ENCODE data around the gene RERE.
"Not testable (repeated sequence)": the region's sequence is repeated elsewhere in the genome, so short reads cannot be mapped to it uniquely, and the experiment has no call there.

RERE gene

GRCh38 chr1:8380310-8380709, 437.1 kb downstream of the RERE start:
- DNase-seq (ENCODE audit: low read depth in 2 of 2) = not testable (repeated sequence)

- DNase-seq (ENCODE audit: low read depth in 2 of 2) = no peak
Measured at GRCh38 chr1:8379513-8380186, 437.8 kb downstream of the RERE start.

DNA sequence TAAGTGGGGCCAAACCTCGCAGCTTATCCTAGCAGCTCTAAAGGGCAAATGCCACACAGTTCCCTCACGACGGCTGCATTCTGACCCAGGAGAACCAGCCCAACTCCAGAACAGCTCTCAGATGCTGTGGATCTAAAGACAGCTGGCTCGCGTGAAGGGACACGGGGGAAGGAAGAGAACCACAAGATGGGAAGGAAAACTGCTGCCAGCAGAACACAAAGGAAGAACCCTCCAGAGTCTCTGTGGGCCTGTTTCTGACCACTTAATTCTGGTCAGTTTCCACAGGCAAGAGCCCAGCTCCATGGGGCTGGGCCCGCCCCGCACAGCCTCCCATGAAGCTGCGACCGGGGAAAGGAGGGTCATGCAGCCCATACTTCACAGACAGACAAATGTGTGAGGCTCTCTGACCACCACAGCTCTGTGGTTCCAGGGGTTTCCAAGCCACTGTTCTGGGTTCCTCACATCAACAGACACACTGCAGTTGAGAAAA, 438.4 kb downstream of the RERE start:
- no peak for DNase-seq (ENCODE audit: low read depth in 2 of 2)

DNA sequence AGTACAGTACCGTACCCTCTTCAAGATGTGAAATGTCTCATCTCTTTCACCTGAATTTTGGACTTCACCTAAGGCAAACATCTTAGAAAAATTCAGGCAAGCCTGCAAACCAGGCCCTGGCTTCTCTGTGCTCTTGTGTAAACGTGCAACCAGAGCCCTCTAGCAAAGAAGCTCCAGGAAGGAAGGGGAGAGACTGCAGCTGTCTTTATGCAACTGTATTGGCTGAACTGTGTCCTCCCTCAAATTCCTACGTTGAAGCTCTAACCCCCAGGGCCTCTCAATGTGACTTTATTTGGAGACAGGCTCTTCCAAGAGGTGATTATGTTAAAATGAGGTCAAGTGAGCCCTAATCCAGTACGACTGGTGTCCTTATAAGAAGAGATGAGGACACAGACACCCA, 439.3 kb downstream of the RERE start:
- DNase-seq (ENCODE audit: low read depth in 2 of 2) = no peak

DNA sequence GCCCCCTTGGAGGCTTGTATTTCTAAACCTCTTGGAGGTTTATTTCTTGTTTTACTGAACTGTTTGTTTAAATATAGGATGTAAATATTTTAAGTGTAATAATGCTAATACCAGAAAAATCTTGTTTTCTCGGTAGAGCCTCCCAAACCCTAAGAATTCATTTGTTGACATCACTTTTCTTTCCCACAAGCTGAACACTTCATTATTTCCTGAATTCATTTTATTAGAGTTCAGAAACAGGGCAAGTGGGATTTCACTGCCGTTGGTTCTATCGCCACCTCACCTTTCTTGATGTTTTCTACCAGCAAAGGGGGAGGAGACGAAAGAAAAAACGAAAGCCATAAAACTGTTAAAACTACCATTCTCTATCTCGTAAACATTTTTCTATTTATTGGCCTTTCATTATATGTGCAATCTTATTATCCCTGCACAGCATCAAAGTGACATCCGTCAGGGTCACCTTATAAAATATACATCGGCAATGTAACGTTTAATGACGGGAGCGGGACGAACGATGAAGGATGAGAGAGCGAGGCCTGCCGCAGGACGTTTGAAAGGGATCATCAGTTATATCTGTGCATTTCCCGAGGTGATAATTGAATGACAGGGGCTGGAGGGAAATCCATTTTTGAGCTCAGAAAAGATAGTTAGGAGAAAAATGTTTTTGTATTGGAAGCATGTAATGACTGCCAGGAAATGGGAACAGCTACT, 440.0 kb downstream of the RERE start:
- no peak for DNase-seq (ENCODE audit: low read depth in 2 of 2)

DNA sequence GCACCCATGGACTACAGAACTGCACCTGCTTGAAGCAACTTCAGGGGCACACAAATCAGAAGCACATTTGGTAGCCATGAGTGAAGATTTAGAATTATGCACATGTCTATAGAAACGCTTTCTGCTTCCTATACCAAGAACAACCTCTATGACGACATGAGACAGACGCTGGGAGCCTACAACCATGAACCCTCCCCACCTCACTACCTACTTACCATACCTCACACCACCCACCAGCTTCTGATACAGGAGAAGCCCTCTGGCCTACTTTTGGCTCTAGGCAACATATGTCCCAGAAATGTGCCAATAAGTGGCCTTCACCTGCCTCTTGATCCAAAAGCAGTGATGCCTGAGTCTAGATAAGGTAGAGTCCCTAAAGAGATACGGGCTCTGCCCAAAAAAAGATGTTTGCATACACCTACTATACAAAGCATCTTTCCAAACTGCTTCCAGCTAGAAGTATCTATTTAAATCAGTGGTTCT, 441.0 kb downstream of the RERE start:
- DNase-seq (ENCODE audit: low read depth in 2 of 2) = no peak

GRCh38 chr1:8374812-8375211, 442.6 kb downstream of the RERE start:
- no peak for DNase-seq (ENCODE audit: low read depth in 2 of 2)

DNA sequence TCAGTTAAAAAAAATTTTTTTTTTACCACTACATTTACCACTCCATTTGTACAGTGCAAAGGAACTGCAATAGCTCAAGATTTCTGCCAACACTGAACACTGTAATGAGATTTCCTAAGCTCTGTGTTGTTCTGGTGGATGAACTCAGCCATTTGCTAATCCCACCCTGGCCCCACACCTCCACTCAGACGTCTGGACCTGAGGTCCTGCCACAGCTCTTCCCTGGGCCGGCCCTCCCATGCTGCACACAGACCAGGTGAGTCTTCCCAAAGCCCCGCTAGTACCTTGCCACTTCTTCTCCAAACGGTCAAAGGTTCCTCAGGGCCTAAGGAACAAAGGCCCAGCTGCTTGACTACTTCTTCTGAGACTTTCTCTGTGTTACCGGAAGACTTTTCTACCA, 443.1 kb downstream of the RERE start:
- no peak for DNase-seq (ENCODE audit: low read depth in 2 of 2)

GRCh38 chr1:8373581-8374241, 443.7 kb downstream of the RERE start:
- peak in 1 of 2 experiments; percentile 42 for DNase-seq (ENCODE audit: low read depth in 2 of 2)

- DNase-seq (ENCODE audit: low read depth in 2 of 2) = no peak
Measured at GRCh38 chr1:8373125-8373524, 444.3 kb downstream of the RERE start.

GRCh38 chr1:8371372-8371991, 446.0 kb downstream of the RERE start:
- no peak for DNase-seq (ENCODE audit: low read depth in 2 of 2)

DNA sequence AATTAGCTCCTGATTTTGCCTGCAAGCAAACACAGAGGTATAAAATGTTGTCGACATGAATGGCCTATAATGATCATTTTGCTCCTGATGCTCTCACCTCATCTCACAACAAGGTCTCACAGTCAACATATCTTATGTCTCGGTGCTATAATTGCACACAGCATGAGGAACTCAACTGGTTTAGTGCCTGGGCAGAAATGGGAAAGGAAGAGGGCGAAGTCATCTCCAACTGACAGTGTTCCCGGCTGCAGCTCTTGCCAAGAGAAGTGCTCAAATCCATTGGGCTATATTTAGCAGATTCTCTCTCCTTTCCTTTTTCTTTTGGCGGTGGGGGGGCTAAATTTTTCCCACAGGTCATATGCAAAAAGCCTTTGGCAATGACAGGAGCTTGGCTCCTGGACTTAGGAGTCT, 446.5 kb downstream of the RERE start:
- DNase-seq (ENCODE audit: low read depth in 2 of 2) = no peak

DNA sequence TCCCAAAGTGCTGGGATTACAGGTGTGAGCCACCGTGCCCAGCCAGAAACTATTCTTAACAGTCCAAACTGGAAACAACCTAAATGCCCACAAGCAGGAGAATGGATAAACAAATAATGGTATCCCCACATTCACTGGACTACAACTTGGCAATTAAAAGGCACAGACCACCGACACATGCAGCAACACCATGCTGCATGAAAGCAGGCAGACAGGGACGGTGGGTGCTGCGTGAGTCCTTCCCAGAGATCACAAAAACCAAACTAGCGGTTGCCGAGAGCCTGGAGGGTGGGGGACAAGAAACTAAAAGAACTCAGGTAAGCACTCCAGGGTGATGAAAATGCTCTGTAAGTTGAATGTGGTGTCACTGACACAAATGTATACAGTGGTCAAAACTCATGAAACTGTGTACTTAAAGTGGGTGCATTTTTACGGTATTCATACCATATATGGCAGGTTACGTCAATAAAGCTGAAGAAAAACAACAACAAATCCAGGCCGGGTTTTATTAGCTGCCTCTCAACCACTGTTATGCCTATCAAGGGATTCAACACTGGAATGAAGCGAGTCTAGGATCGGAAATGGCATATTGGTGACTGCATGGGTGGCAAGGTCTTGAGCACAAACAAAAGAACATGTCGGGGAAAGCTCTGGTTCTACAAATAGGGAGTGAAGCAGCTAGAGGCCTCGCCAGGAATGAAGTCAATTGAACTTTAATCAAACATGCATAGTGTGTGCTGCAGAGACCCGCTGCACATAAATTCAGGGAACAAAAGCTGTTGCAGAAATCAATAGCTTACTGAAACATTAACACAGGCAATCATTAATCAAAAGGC, 447.2 kb downstream of the RERE start:
- no peak for DNase-seq (ENCODE audit: low read depth in 2 of 2)

DNA sequence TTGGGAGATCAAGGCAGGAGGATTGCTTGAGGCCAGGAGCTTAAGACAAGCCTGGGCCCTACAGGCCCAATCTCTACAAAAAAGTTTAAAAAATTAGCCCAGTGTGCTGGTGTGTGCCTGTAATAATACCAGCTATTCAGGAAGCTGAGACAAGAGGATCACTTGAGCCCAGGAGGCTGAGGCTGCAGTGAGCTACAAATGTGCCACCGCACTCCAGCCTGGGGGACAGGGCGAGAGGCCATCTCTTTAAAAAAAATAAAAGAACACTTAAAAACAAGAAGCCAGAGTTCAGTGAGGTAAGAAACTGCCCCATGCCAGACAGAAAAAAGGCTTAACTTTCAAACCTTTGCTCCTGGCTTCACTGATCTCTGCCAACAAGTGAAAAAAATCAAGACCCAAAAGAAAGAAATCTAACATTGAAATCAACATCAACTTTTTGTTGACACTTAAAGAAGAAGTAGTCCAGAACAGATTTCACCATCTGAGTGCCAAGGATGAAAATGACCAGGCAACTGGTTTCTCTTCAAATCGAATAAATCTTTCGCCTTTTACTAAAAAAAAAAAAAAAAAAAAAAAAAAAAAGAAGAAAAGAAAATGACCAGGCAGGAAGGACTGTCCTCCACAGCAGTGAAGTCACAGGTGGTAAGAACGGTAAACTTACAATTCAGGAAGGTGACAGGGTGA, 448.3 kb downstream of the RERE start:
- DNase-seq (ENCODE audit: low read depth in 2 of 2) = no peak

GRCh38 chr1:8367571-8368194, 449.8 kb downstream of the RERE start:
- DNase-seq (ENCODE audit: low read depth in 2 of 2) = no peak

GRCh38 chr1:8365661-8366362, 451.6 kb downstream of the RERE start:
- no peak for DNase-seq (ENCODE audit: low read depth in 2 of 2)

DNA sequence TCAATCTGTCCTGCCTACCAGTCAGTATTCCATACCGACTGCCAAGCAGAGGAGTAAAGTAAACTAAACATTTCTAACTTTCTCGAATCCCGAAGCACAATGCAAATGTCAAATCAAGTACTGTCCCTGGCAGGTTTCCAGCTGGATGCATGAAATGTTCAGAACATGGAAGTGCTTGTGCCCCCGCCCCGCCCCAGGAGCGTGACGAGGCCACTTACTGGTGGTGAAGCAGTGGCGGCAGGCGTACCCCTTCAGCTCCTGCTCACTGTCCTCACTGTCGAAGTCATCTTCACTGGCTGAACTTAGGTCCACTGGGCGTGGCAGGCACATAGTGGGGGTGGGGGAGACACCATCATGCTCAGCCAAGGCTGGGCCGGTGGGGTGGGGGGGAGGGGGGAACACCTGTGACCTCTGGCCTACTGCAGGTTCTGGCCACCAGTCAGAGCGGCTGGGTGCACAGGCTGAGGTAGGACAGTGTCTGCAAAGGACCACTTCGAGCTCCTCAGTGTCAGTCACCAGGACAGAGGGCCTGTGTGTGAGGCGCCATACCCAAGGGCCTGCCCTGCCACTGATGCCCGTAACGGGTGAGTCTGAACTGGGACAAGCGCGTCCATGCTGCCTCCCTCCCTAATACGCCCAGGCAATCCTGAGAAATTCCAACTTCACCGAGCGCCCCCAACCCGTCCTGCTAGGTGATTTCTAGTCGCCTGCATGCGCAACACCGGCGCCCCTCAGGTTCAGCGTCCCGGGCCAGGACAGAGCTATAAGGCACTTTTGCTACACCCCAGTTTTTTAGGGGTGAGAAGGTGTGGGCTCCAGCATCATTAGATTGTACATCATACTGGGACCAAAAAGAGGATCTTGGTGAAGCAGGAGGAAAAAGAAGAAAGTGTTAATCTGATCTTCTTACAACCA, 452.7 kb downstream of the RERE start:
- DNase-seq (ENCODE audit: low read depth in 2 of 2) = no peak

DNA sequence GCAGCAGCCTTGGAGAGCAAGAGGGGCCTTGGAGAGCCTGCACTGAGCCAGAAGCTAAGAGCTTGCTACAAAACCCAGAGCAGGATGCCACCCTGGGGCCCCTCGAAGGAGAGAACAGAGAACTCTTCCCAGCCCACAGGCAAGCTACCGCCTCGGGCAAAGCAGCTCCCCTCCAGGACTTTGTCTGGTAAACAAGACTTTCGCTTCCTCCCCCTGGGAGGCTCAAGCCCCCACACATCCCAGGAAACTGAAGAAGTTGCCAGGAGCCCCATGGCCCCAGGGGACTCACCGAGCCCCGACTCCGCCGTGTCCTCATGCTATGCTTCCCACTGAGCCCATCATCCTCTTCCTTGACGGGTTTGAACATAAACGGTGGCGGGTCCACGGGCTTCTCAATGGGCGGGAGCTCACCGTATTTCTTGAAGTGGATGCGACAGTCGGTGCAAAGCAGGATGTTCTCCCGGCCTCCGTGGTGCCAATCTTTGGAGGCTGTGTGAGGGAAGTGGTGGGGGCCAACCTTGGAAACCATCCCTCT, 453.6 kb downstream of the RERE start:
- DNase-seq (ENCODE audit: low read depth in 2 of 2) = no peak
